ENCODE results near the gene HOPX.

DNA sequence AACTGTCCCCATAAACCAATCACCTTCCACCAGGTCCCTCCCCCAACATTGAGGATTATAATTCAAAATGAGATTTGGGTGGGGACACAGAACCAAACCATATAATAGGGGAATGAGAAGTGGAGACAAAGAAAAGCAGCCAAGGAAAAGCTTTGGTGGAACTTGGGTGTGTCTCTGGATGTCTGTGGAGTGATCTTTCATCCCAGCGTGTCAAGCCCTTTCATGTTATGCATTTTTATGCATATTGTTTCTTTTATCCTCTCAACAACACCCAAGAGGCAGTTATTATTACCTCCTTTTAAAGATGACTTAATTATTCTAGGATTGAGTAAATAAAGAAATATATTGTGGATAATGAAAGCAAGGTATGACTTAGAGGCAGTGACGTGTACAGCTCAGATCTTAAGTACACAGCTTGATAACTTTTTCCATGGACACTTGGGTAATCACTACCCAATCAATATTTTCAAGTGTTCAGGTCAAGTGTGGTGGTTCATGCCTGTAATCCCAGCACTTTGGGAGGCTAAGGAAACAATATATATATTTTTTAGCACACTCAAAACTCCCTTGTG, 42.6 kb upstream of the HOPX start:
- TF ChIP-seq, protein P1, sequence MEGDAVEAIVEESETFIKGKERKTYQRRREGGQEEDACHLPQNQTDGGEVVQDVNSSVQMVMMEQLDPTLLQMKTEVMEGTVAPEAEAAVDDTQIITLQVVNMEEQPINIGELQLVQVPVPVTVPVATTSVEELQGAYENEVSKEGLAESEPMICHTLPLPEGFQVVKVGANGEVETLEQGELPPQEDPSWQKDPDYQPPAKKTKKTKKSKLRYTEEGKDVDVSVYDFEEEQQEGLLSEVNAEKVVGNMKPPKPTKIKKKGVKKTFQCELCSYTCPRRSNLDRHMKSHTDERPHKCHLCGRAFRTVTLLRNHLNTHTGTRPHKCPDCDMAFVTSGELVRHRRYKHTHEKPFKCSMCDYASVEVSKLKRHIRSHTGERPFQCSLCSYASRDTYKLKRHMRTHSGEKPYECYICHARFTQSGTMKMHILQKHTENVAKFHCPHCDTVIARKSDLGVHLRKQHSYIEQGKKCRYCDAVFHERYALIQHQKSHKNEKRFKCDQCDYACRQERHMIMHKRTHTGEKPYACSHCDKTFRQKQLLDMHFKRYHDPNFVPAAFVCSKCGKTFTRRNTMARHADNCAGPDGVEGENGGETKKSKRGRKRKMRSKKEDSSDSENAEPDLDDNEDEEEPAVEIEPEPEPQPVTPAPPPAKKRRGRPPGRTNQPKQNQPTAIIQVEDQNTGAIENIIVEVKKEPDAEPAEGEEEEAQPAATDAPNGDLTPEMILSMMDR (IDR thresholded peaks at IDR 0.05; ENCODE audit: control extremely low read depth in 1 of 3, insufficient read depth in 1 of 3, low read depth in 1 of 3, low read length in 3 of 3): no peak
- TF ChIP-seq, protein P2, sequence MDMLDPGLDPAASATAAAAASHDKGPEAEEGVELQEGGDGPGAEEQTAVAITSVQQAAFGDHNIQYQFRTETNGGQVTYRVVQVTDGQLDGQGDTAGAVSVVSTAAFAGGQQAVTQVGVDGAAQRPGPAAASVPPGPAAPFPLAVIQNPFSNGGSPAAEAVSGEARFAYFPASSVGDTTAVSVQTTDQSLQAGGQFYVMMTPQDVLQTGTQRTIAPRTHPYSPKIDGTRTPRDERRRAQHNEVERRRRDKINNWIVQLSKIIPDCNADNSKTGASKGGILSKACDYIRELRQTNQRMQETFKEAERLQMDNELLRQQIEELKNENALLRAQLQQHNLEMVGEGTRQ (IDR thresholded peaks at IDR 0.05; ENCODE audit: low read length): no peak
- TF ChIP-seq, protein P3, sequence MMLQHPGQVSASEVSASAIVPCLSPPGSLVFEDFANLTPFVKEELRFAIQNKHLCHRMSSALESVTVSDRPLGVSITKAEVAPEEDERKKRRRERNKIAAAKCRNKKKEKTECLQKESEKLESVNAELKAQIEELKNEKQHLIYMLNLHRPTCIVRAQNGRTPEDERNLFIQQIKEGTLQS (IDR thresholded peaks at IDR 0.05; ENCODE audit: insufficient read depth, low read depth, low read length): no peak
- no peak for TF ChIP-seq SP4 (IDR thresholded peaks at IDR 0.05; ENCODE audit: low read length)
- no peak for TF ChIP-seq SIX5 (IDR thresholded peaks at IDR 0.05; ENCODE audit: low read depth, low read length)
- TF ChIP-seq POLR2AphosphoS5 (IDR thresholded peaks at IDR 0.05; ENCODE audit: low read depth, low read length): no peak
- no peak for TF ChIP-seq CREB1 (IDR thresholded peaks at IDR 0.05)
- TF ChIP-seq SRF (IDR thresholded peaks at IDR 0.05; ENCODE audit: low read depth, low read length): no peak

Measured in H1 (cell line).